Psoas muscle (tissue), 8 donors: ENCODE data around the gene RAB3D. TPM values are rescaled to one million over a fixed set of nuclear protein-coding genes. Genes with fewer than 3 reads are reported as not detected.

Source experiments
- ATAC-seq, 4 donors: fragments of 200-7000 bp; cut with Tn5 transposase; one replicate each; pipeline ENCODE4 v1.9.1; 2020; ENCODE audit warnings: moderate library complexity in 3 of 4, mild to moderate bottlenecking in 2 of 4
- DNase-seq, 2 donors: peaks; one replicate each; pipeline ENCODE4 v3.0.0-alpha.2; 2020
- H3K27ac ChIP-seq: fragments of 200-600 bp; one replicate; pipeline ENCODE4 v1.8.0; 2022
- H3K27me3 ChIP-seq, 3 donors: fragments of 200-600 bp in 1 of 3; one replicate each; pipeline versions ENCODE4 v1.6.1 to v1.8.0; 2013 to 2022; ENCODE audit warnings: low read length in 2 of 3, mild to moderate bottlenecking in 2 of 3, moderate library complexity in 1 of 3; ENCODE audit not compliant: insufficient read depth in 3 of 3
- H3K36me3 ChIP-seq, 2 donors: fragments of 200-600 bp in 1 of 2; one replicate each; pipeline versions ENCODE4 v1.6.1 to v1.8.0; 2013 to 2022; ENCODE audit warnings: low read depth in 1 of 2, mild to moderate bottlenecking in 1 of 2, moderate library complexity in 1 of 2; ENCODE audit not compliant: insufficient read depth in 1 of 2
- H3K4me1 ChIP-seq: fragments of 200-600 bp; one replicate; pipeline ENCODE4 v1.8.0; 2022
- H3K4me3 ChIP-seq: fragments of 200-600 bp; one replicate; pipeline ENCODE4 v1.8.0; 2022; ENCODE audit warnings: mild to moderate bottlenecking
- H3K9me3 ChIP-seq: fragments of 200-600 bp; one replicate; pipeline ENCODE4 v1.8.0; 2022
- WGBS, 3 donors: extraction: QIAGEN DNeasy Blood & Tissue Kit; methylation state at CpG; one replicate each; pipeline versions ENCODE4 v1.1.6 to v1.1.7; 2013; 5-methylcytosine and 5-hydroxymethylcytosine counted together
- intact Hi-C, 2 donors: fragments of 100-400 bp; cut with DNase I; formaldehyde crosslinking; loops; one replicate each; pipeline versions ENCODE4 v1.11.0 to v1.14.2; 2022
- polyA plus RNA-seq, 3 donors: library from polyadenylated mRNA; stranded (reverse); fragments of 200-250 nt; gene quantifications; one replicate each; pipeline ENCODE4 v1.2.3, GENCODE V29; 2013
- total RNA-seq, 4 donors: library from RNA; stranded (reverse); fragmentation: NEBNext Ultra II Directional in 2 of 4; extraction: Animal tissue kit (Norgen Biotek cat#: 25700) in 2 of 4; gene quantifications; one replicate each; pipeline versions ENCODE4 v1.2.1 to v1.2.4, GENCODE V29; 2021 to 2023
- TF ChIP-seq, protein P1 (sequence below): fragments of 200-600 bp; IDR thresholded peaks from one replicate; pipeline ENCODE4 v1.8.0; 2022; ENCODE audit warnings: antibody characterized with exemption
- donor health status: healthy with polysubstance abuse.
- donor health status: DM: no; HTN: no; CAD: no; lungs with moderate emphysema.
- donor health status: Bipolar disorder and iron deficiency.
- donor health status: healthy.
- donor health status: DM: yes; HTN: yes; CAD: no.
- donor health status: DM: no; HTN: no; CAD: no.
- donor health status: DM: no; HTN: no; CAD: no.
- donor health status: DM: yes; HTN: yes; CAD: no.

RAB3D gene
- total and polyA plus RNA-seq, 7 donors = 1.1 to 5.6 (median 4.0) TPM

GRCh38 chr19:11378319-11379189 is 39.1 kb upstream of the RAB3D start:
- 54 to 66% (median 59%) methylated on average over 8 of the region's 8 CpGs for WGBS, 3 donors
- H3K4me1 ChIP-seq = peaks cover 53% of the 10 kb centered on the region
- peaks cover 0 to 20% (median 6%) of the 10 kb centered on the region in 3 donors for H3K27me3 ChIP-seq
- H3K9me3 ChIP-seq = no peaks in the 10 kb centered on the region
- TF ChIP-seq, protein P1, sequence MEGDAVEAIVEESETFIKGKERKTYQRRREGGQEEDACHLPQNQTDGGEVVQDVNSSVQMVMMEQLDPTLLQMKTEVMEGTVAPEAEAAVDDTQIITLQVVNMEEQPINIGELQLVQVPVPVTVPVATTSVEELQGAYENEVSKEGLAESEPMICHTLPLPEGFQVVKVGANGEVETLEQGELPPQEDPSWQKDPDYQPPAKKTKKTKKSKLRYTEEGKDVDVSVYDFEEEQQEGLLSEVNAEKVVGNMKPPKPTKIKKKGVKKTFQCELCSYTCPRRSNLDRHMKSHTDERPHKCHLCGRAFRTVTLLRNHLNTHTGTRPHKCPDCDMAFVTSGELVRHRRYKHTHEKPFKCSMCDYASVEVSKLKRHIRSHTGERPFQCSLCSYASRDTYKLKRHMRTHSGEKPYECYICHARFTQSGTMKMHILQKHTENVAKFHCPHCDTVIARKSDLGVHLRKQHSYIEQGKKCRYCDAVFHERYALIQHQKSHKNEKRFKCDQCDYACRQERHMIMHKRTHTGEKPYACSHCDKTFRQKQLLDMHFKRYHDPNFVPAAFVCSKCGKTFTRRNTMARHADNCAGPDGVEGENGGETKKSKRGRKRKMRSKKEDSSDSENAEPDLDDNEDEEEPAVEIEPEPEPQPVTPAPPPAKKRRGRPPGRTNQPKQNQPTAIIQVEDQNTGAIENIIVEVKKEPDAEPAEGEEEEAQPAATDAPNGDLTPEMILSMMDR = peak; percentile 38
- H3K27ac ChIP-seq = no peak overlapping the region
- intact Hi-C loops = loop anchor here in 1 of 2 donors (5.0 to 10.0 kb wide), 2 partner anchors 54 to 126 kb away; partner anchors contain the start of gene ZNF653
- H3K4me3 ChIP-seq = no peak overlapping the region
- DNase-seq (no peak), ATAC-seq (no peak)
- no peaks in the 10 kb centered on the region for H3K36me3 ChIP-seq

DNA sequence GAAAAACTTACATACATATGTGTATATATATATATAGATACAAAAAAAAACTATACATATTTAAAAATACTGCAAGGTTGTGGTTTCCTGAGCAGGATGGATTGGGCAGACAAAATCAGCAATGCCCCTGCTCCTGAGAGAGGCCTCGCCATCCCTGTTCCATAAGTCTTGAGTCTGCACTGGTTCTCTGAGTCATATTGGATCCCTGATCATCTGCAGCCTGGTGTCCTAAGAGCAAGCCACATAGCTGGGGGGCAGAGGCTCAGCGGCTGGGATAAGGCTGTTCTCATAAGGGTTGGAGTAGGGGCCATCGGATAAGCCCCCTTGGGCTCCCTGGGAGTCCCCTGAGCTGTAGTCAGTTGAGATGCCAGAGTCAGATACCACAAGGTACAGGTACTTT is 38.3 kb upstream of the RAB3D start:
- DNase-seq (no peak), ATAC-seq (no peak)
- no peaks in the 10 kb centered on the region for H3K36me3 ChIP-seq
- intact Hi-C loops = loop anchor here in 1 of 2 donors (5.0 to 10.0 kb wide), 2 partner anchors 55 to 127 kb away; partner anchors contain the start of gene ZNF653
- peaks cover 49% of the 10 kb centered on the region for H3K4me1 ChIP-seq
- TF ChIP-seq, protein P1 = no peak
- WGBS, 3 donors = 96 to 100% (median 100%) methylated on average over 3 of the region's 3 CpGs
- H3K27me3 ChIP-seq = peaks cover 0 to 13% (median 2%) of the 10 kb centered on the region in 3 donors
- H3K4me3 ChIP-seq = no peak overlapping the region
- H3K9me3 ChIP-seq = no peaks in the 10 kb centered on the region
- H3K27ac ChIP-seq = no peak overlapping the region

DNA sequence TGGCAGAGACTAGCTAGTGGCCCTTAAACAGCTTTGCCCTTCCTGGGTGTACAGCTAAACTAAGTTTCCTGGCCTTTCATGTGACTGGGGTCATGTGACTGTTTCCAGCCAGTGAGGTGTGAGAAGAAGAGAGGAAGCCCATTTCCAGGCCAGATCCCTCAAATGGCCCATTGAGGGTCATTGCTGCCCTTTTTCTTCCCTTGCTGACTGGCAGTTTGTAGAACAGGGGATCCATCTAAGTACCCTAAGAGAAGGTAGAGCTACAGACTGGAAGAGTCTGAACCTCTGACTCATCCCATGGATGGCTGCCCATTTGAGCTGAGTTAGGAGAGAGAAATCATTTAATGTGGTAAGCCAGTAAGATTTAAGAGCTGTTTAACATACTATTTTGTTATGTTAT is 37.8 kb upstream of the RAB3D start:
- no peak for DNase-seq
- intact Hi-C loops = loop anchor here in 1 of 2 donors (5.0 to 10.0 kb wide), 2 partner anchors 55 to 128 kb away; partner anchors contain the start of gene ZNF653
- Histone ChIP-seq H3K27me3 (peaks cover 0 to 8% (median 0%) of the 10 kb centered on the region in 3 donors), H3K36me3 (no peaks in the 10 kb centered on the region), H3K27ac (no peak overlapping the region), H3K4me3 (no peak overlapping the region), H3K9me3 (no peaks in the 10 kb centered on the region), H3K4me1 (peaks cover 46% of the 10 kb centered on the region)
- no peak for ATAC-seq
- TF ChIP-seq, protein P1 = no peak

- Histone ChIP-seq H3K4me3 (peak overlapping the region; percentile 76), H3K4me1 (peaks cover 35% of the 10 kb centered on the region), H3K27ac (peak overlapping the region; percentile 96), H3K36me3 (peaks cover 0 to 10% of the 10 kb centered on the region in 2 donors), H3K9me3 (no peaks in the 10 kb centered on the region), H3K27me3 (no peaks in the 10 kb centered on the region)
- intact Hi-C loops = loop anchor here in 1 of 2 donors (5.0 to 10.0 kb wide), 2 partner anchors 57 to 129 kb away; partner anchors contain the start of gene ZNF653
- no peak for ATAC-seq
- peak; percentile 44 to 66 for DNase-seq
- 15 to 20% (median 18%) methylated on average over 27 of the region's 27 CpGs for WGBS, 3 donors
- TF ChIP-seq, protein P1 = no peak
Measured at GRCh38 chr19:11375143-11375948, 35.9 kb upstream of the RAB3D start.
